Nucleus accumbens (tissue), 56 donors: ENCODE results near the gene BANP.
A peak's percentile ranks its signal among the peaks of the same experiment; 100 is the strongest.
"Not testable (repeated sequence)": the region's sequence is repeated elsewhere in the genome, so short reads cannot be mapped to it uniquely, and the experiment has no call there.

Source experiments
- DNase-seq, 56 donors: peaks; one replicate each; lab custom pipeline; 2025; lab: John Stamatoyannopoulos, UW

BANP gene

GRCh38 chr16:88010343-88010967 is 59.2 kb downstream of the BANP start:
- peak in 11 of 56 donors; percentile 1 to 31 (median 12) for DNase-seq

DNA sequence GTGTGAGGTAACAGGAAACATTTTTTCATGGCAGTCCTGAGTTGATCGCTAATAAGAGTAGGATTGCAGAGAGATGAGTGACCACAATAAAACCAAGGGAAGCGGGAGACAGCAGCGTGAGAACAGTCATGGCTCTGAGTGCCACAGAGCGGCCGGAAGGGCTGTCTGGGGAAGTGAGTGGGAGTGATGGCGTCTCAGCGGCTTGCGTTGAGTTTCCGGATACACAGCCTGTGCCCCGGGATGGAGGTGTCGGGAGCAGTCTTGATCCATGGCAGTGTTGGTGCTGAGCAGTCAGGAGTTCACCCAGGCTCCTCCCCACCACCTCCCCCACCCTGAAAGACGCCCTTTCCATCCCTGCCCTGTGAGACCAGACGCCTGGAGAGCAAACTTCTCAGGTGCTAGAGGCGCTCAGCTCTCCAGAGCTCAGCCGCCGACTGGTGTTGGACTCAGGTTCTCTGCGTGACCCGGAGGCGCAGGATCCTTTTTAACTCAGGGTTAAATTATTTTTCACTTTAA is 59.8 kb downstream of the BANP start:
- DNase-seq = no peak

DNA sequence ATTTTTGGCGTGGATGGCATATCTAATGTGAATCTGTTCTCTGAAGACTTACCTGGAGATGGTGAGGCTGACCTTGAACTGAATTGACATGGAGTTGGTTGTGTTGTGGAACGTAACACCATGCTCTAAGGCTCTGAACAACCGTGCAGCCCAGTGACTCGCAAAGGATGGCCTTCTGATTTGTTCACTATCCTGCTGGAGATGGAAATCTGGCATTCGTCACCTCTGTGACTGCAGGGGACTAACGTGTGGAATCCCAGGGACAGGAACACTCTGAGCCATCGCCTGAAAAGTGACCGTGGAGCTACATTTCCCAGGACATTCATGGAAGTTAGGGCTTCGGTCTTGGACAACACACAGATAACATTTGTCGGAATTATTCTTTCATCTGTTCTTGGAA is 61.1 kb downstream of the BANP start:
- DNase-seq = no peak

DNA sequence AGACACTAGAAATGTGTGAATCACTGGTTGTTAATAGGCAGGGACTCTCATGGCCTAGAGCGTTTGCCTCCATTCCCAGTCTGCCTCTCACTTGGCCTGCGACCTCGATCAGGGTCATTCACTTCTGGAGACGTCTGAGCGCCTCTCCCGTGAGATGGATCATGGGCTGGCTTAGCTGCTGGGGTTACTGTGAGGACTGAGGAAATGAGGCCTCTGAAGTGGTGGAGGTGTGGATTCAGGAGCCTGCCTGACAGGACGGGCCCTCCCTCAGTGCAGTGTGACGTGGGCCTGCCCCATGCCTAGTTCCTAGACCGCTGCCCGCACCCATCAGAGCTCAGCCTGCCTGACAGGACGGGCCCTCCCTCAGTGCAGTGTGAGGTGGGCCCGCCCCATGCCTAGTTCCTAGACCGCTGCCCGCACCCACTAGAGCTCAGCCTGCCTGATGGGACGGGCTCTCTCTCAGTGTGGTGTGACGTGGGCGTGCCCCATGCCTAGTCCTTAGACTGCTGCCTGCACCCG is 61.9 kb downstream of the BANP start:
- no peak for DNase-seq

DNA sequence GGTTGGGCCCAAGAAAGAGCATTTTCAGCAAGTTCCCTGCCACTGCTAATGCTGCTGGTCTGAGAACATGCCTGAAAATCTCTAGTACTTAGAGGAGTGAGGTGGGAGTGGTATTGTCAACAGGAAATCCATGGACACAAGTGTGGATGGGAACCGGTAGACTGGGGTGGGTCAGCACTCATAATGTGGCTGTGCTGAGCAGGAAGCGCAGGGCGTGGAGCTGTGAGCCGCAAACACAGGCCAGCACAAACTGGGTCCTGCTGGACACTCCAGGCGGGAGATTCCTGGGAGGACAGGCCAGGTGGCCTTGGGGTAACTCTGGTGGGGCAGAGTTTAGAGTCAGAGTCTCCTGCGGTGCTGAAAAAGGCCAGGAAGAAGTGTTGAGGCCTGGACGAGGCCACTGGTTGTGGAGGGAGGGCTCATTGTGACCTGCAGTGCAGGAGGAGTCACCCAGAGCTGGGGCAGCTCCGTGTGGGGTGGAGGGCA is 62.6 kb downstream of the BANP start:
- DNase-seq = no peak

- DNase-seq = no peak
Measured at GRCh38 chr16:88014252-88014781, 63.1 kb downstream of the BANP start.

DNA sequence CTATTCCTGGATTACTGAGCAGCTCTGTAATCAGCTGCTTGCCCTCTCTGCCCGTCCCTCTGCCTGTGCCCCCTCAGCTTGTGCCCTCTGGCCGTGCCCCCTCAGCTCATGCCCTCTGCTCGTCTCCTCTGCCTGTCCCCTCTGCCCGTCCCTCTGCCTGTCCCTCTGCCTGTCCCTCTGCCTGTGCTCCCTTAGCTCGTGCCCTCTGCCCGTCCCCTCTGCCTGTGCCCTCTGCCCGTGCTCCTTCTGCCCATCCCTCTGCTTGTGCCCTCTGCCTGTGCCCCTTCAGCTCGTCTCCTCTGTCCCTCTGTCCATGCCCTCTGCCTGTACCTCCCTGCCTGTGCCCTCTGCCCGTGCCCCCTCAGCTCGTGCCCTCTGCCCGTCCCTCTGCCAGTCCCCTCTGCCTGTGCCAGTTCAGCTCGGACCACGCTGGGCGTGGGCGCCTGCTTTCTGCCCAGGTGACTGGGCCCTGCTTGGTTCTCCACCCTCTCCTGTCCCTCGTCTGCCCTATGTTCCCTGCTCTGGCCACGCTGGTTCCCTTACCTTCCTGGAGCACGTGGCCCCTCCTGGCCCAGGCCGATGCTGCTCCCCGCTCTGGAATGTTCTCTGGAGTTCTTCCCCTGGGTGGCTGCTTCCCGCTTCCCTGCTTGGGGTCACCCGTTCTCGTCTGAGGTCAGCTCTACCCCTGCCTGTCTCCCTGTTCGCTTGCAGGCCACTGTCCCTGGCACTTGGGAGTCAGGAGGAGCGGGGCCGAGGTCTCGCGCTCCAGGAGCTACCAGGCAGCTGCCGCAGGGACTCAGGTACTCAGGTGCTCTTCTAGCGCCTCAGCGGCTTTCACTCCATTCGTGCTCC is 63.9 kb downstream of the BANP start:
- DNase-seq = no peak

GRCh38 chr16:88015806-88016140 is 64.5 kb downstream of the BANP start:
- DNase-seq = no peak

- DNase-seq = not testable (repeated sequence)
Measured at GRCh38 chr16:88016386-88016785, 65.2 kb downstream of the BANP start.

DNA sequence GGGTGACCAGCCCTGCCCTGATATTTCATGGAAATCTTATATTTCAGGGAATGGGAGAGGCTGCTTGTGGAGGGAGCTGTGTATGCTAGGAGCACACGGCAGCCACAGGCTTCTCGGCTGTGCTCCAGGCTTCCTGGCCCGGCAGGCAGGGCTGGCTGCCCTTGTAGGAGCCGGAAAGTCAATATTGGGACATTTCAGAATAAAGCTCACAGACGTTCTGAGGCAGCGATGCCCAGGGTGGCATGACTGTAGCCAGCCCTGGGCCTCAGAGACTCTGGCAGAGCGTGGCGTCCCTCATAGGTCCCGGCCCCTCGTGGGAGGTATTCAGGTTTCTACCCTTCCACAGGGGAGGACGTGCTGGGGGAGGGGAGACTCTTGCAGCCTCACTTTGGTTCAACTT is 65.7 kb downstream of the BANP start:
- DNase-seq = no peak

DNA sequence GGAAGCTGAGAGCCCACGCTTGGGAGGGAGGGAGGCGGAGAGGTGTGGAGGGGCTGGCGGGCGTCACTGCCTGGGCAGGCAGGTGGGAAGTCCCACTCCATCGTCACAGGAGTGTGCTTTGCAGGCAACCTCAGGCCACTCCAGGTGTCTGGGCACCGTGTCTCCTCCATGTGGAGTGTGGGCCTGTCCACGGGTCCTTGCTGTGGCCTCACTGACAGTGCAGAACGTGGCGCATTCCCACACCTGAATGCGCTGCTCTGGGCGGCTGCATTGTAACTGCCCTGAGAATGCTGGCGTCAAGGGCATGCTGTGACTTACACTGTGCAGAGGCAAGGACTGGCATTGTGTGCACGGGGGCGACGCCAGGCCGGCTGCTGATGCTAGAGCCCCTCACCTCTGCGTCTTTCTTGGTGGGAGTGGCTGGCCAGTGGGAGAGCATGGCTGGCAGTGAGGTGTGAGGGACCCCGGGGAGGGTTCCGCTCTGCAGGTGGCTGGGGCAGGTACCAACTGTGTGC is 66.4 kb downstream of the BANP start:
- no peak for DNase-seq

DNA sequence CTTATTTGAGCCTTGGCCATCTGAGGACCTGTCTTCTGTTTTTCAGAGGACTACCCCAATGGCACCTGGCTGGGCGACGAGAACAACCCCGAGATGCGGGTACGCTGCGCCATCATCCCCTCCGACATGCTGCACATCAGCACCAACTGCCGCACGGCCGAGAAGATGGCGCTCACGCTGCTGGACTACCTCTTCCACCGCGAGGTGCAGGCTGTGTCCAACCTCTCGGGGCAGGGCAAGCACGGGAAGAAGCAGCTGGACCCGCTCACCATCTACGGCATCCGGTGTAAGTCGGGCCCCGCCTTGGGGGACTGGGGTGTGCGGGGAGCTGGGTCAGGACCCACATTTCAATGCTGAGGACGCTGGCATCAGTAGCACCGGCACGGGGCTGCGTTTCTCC is 67.1 kb downstream of the BANP start:
- DNase-seq = not testable (repeated sequence)

- peak in 9 of 56 donors; percentile 2 to 57 (median 18) for DNase-seq
Measured at GRCh38 chr16:88019041-88019820, 68.0 kb downstream of the BANP start.

GRCh38 chr16:88019821-88020515 is 68.7 kb downstream of the BANP start:
- DNase-seq = no peak

GRCh38 chr16:88020516-88020885 is 69.3 kb downstream of the BANP start:
- no peak for DNase-seq

- DNase-seq = not testable (repeated sequence)
Measured at GRCh38 chr16:88021041-88021970, 70.1 kb downstream of the BANP start.

GRCh38 chr16:88022076-88023042 is 71.1 kb downstream of the BANP start:
- no peak for DNase-seq
